ENCODE measurements around the gene NECTIN4.

- TF ChIP-seq CTCF (IDR thresholded peaks at IDR 0.05; ENCODE audit: poor library complexity) (no peak), EZH2 (IDR thresholded peaks at IDR 0.05; ENCODE audit: borderline replicate concordance) (no peak)
Measured at GRCh38 chr1:161106431-161106830, 17.1 kb upstream of the NECTIN4 start.

Data from hepatocyte (in vitro differentiated cells).